Mesodermal cell (in vitro differentiated cells): ENCODE measurements around the gene MAP3K7CL.

Source experiments
- H3K27ac ChIP-seq: 2 replicates; pipeline ENCODE4 v1.7.0; 2013; ENCODE audit warnings: mild to moderate bottlenecking, low read depth, low read length, moderate library complexity; ENCODE audit not compliant: severe bottlenecking
- H3K36me3 ChIP-seq: 2 replicates; pipeline ENCODE4 v1.7.1; 2013; ENCODE audit warnings: mild to moderate bottlenecking, low read length, moderate library complexity; ENCODE audit not compliant: control insufficient read depth, insufficient read depth
- H3K4me1 ChIP-seq: one replicate; pipeline ENCODE4 v1.7.1; 2013; ENCODE audit warnings: mild to moderate bottlenecking, low read length; ENCODE audit not compliant: insufficient read depth, control insufficient read depth, poor library complexity, severe bottlenecking
- H3K4me3 ChIP-seq: 2 replicates; pipeline ENCODE4 v1.7.0; 2013; ENCODE audit warnings: low read length, control low read depth, mild to moderate bottlenecking; ENCODE audit not compliant: insufficient read depth, poor library complexity, severe bottlenecking; ENCODE audit errors: extremely low read depth
- H3K9me3 ChIP-seq: 2 replicates; pipeline ENCODE4 v1.7.1; 2013; ENCODE audit warnings: mild to moderate bottlenecking, low read length, moderate library complexity; ENCODE audit not compliant: control insufficient read depth
- WGBS, 2 experiments: methylation state at CpG; one replicate each; pipeline ENCODE4 v1.1.5; 2013; ENCODE audit warnings: missing lambda C conversion rate in 2 of 2; ENCODE audit not compliant: insufficient coverage in 2 of 2; 5-methylcytosine and 5-hydroxymethylcytosine counted together

Gene MAP3K7CL

DNA sequence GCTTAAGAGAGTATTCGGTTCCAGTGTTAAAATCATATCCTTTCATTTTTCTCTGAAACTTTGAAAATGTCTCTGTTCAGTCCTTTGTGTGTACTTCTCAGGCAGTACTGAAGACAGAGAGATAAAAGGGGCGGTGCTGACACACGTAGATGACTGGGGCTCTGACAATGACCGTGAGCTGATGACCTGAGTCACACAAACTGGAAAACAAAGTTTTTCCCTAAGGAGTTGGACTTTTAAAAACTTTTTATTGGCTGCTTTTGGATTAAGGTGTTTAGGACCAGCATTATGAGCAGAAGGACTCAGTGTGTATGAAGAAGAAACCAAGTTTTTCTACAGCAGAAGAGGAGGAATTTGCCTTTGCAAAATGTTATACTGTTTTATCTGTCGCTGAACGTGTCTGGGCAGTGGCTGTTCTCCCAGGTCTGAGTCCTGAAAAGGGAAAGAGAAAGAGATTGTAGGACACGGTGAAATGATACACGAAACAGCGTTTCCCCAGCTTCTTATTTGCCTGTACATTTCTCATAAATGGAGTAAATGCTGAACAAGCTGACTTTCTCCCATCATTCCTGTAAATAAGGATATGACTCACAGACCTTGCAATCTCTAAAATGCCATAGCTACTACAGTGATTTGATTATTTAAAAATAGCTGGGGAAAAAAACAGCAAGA is 51.5 kb downstream of the MAP3K7CL start:
- Histone ChIP-seq H3K4me3 (no peak overlapping the region), H3K4me1 (peaks cover 25% of the 10 kb centered on the region), H3K27ac (peak overlapping the region; percentile 96), H3K36me3 (no peaks in the 10 kb centered on the region), H3K9me3 (no peaks in the 10 kb centered on the region)
- WGBS, 2 experiments = 65 to 81% methylated on average over 5 to 6 of the region's 9 CpGs

DNA sequence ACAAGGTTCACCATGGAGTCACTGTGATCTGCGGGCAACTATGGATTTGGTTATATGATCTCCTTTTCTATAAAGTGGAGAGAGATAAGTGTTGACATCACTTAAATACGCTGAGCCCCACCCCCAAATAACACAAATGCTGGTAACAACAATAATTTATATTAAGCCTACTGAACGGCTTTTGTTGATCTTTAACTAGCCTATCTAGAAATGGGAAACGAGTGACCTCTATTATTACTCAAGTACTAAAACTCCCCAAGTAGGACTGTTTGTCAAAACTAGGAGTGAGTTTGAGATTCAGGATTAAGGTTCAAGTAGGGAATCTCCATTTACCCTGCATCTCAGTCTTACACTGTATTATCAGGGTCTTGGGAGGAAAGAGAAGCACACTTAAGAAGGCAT is 52.2 kb downstream of the MAP3K7CL start:
- H3K36me3 ChIP-seq = no peaks in the 10 kb centered on the region
- H3K27ac ChIP-seq = peak overlapping the region; percentile 96
- WGBS, 2 experiments = 100% methylated on average over 1 of the region's 4 CpGs; no CpG with 5 or more reads in 1 of the 2 experiments
- no peaks in the 10 kb centered on the region for H3K9me3 ChIP-seq
- no peak overlapping the region for H3K4me3 ChIP-seq
- peaks cover 31% of the 10 kb centered on the region for H3K4me1 ChIP-seq

DNA sequence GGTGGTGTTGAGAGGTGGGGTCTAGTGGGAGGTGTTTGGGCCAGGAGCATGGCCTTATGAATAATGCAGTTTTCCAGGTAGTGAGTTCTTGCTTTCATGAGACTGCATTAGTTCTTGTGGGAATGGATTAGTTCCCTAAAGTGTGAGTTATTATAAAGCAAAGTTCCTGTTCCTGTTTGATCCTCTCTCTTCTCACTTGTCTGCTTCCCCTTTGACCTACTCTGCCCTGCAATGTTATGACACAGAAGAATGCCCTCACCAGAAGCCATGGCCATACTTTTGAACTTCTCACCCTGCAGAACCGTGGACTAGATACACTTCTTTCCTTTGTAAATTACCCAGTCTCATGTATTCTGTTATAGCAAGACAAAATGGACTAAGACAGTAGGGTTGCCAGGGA is 53.6 kb downstream of the MAP3K7CL start:
- no CpG with 5 or more reads among the region's 1 CpG for WGBS, 2 experiments
- H3K4me1 ChIP-seq = peaks cover 38% of the 10 kb centered on the region
- no peaks in the 10 kb centered on the region for H3K36me3 ChIP-seq
- H3K4me3 ChIP-seq = no peak overlapping the region
- no peaks in the 10 kb centered on the region for H3K9me3 ChIP-seq
- H3K27ac ChIP-seq = no peak overlapping the region

DNA sequence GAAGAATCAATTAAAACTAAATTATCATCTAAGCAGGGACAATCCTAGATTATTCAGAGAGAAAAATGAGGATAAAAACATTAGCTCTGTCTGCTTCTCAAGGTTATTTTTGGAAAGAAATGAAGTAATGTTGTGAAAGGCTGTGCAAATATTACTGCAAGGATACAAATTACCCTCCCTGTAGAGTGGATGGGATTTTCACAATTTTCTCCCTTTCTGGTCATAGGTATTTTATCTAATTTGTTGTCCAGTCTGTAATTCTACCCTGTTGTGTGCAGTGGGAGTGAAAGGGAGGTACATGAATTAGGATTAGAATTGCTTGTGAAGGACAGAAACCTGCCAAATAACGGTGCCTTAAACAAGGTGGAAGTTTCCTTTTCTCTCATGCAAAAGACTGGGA is 54.7 kb downstream of the MAP3K7CL start:
- Histone ChIP-seq H3K4me1 (peaks cover 38% of the 10 kb centered on the region), H3K4me3 (no peak overlapping the region), H3K27ac (no peak overlapping the region), H3K9me3 (no peaks in the 10 kb centered on the region), H3K36me3 (no peaks in the 10 kb centered on the region)
- 100% methylated on average over 1 of the region's 1 CpG for WGBS, 2 experiments

DNA sequence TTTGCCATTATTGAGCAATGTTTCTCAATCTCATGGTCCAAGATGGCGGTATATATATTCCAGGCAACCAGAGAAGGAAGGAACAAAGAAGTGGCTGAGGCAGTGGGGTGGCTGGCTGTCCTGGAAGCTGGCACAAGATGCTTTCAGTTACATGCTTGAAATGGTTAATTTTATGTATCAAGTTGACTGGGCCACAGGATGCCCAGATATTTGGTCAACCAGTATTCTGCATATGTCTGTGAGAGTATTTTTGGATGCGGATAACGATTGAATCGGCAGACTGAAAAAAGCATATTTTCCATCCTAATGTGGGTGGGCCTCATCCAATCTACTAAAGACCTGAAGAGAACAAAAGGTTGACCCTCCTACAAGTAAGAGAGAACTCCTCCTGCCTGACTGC is 55.2 kb downstream of the MAP3K7CL start:
- Histone ChIP-seq H3K27ac (no peak overlapping the region), H3K9me3 (no peaks in the 10 kb centered on the region), H3K4me1 (peaks cover 38% of the 10 kb centered on the region), H3K4me3 (no peak overlapping the region), H3K36me3 (no peaks in the 10 kb centered on the region)
- WGBS, 2 experiments = 100% methylated on average over 1 to 2 of the region's 4 CpGs

DNA sequence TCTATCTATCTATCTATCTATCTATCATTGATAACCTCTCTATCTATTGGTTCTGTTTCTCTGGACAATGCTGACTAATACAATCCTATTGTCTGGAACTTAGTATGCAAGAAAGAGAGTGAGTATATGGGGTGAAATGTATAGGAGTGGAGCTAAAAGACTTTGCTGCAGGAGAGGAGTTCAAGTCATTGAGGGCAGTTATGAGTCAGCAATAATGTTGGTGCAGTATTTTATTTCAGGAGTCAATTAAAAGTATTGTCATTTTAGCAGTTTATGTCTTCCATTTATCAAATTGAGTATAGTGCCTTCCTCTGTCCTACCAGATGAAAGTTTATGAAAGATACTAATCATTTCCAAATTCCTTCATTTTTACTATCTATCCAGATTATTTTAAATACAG is 55.8 kb downstream of the MAP3K7CL start:
- no peak overlapping the region for H3K4me3 ChIP-seq
- H3K4me1 ChIP-seq = peaks cover 34% of the 10 kb centered on the region
- H3K36me3 ChIP-seq = no peaks in the 10 kb centered on the region
- no peaks in the 10 kb centered on the region for H3K9me3 ChIP-seq
- H3K27ac ChIP-seq = no peak overlapping the region

DNA sequence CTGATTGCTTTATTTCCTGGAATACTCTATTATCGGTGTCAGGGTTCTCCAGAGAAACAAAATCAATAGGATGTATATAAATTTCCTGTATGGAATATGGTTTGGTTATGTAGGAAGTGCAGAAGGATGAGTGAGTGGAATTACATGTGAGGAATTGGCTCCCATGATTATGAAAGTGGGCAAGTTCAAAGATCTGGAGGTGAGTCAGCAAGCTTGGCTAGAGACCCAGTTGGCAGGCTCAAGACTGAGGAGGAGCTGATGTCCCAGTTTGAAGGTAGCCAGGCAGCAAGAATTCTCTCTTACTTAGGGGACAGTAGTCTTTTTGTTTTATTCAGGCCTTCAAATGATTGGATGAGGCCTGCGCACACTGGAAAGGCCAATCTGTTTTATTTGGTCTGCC is 57.5 kb downstream of the MAP3K7CL start:
- H3K36me3 ChIP-seq = no peaks in the 10 kb centered on the region
- H3K9me3 ChIP-seq = no peaks in the 10 kb centered on the region
- no peak overlapping the region for H3K27ac ChIP-seq
- H3K4me1 ChIP-seq = peaks cover 17% of the 10 kb centered on the region
- WGBS, 2 experiments = 94% methylated on average over 2 of the region's 2 CpGs; no CpG with 5 or more reads in 1 of the 2 experiments
- H3K4me3 ChIP-seq = no peak overlapping the region

DNA sequence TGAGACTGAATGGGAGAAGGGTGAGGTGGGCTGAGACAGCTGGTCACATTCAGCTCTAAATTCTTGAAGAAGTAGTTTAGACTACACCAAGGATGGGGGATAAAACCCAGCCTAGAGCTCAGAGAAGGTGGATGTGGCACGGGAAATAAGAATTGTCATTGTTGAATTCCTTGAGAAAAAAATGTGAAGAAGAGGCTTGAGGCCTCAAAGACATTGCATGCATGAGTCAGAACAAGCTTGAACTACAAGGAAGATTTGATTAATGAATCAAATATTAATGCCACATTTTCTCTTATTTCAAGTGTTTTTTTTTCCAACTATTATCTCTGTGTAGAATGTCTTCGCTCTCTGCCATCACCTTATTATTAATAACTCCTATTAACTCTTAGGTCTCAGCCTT is 58.9 kb downstream of the MAP3K7CL start:
- Histone ChIP-seq H3K27ac (no peak overlapping the region), H3K36me3 (no peaks in the 10 kb centered on the region)
- WGBS, 2 experiments = 94 to 100% methylated on average over 1 to 2 of the region's 2 CpGs

DNA sequence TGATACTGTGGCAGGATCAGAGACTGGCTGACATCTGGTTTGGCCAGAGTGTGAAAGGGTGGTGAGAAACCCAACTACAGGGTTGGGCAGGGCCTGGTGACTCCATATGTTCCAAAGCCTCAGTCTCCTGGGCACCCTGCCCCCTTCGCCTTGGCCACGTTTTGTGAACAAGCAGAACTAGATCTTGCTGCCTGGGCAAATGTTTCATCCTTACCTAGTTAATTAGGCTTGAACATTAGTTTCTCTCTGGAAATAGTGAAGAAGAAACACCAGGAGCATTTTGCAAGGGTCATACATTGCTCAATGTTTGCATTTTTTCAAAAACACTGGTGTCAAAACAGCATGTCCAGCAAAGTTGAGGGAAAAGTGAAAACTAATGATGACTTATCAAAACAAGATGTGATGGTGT is 60.5 kb downstream of the MAP3K7CL start:
- 100% methylated on average over 2 of the region's 2 CpGs; no CpG with 5 or more reads in 1 of the 2 experiments for WGBS, 2 experiments
- Histone ChIP-seq H3K4me3 (no peak overlapping the region), H3K36me3 (no peaks in the 10 kb centered on the region), H3K9me3 (no peaks in the 10 kb centered on the region), H3K27ac (no peak overlapping the region), H3K4me1 (peaks cover 35% of the 10 kb centered on the region)

More for the DNA sequence above, 58.9 kb downstream of the MAP3K7CL start:
- Histone ChIP-seq H3K4me3 (no peak overlapping the region), H3K4me1 (peaks cover 22% of the 10 kb centered on the region), H3K9me3 (no peaks in the 10 kb centered on the region)

DNA sequence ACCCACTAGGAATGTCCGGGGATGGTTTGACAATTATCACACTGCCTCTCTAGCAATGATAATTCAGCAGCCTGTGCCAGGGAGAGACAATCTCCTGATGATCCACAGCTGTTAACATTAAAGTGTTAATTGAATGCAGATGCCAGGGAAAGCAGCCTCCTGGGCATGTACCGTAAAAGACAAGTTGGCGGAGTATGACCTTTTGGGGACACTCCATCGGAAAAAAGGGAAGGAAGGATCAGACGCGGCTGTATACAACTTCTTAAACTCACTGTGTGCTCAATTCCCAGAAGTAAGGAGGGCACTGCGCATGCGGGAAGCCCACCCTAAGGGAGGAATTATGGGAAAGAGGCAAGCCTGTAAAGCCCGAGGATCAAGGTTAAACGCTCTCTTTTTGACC is 62.6 kb downstream of the MAP3K7CL start:
- H3K9me3 ChIP-seq = no peaks in the 10 kb centered on the region
- H3K27ac ChIP-seq = no peak overlapping the region
- H3K36me3 ChIP-seq = no peaks in the 10 kb centered on the region
- H3K4me3 ChIP-seq = no peak overlapping the region
- 90 to 100% methylated on average over 7 to 10 of the region's 10 CpGs for WGBS, 2 experiments
- peaks cover 26% of the 10 kb centered on the region for H3K4me1 ChIP-seq

DNA sequence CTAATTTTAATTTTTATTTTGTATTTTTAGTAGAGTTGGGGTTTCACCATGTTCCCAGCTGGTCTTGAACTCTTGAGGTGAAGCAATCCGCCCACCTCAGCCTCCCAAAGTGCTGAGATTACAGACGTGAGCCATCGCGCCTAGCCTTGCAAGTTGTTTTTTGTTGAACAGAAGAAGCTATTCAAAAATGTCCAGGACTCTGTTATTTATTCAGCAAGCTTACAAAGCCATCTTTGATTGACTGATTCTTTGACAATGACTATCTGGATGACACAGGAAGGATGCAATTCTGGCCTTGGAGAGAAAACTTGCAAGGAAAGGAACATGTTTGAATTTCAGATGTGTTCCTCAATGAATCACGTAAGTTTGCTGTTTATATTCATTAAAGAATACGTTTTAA is 63.5 kb downstream of the MAP3K7CL start:
- 90 to 91% methylated on average over 3 to 4 of the region's 6 CpGs for WGBS, 2 experiments
- Histone ChIP-seq H3K4me1 (peaks cover 23% of the 10 kb centered on the region), H3K27ac (no peak overlapping the region), H3K36me3 (no peaks in the 10 kb centered on the region), H3K4me3 (no peak overlapping the region), H3K9me3 (no peaks in the 10 kb centered on the region)
